ENCODE results near the gene SFTA2.

The SFTA2 gene

GRCh38 chr6:30944051-30944450 is 12.1 kb upstream of the SFTA2 start:
- Histone ChIP-seq H3K27me3 (ENCODE audit: control insufficient read depth, insufficient read depth, low read length, poor library complexity, severe bottlenecking) (no peaks in the 10 kb centered on the region), H3K9me3 (ENCODE audit: control insufficient read depth, low read length) (no peaks in the 10 kb centered on the region), H3K4me1 (ENCODE audit: control insufficient read depth, insufficient read depth, low read length) (peaks cover 9% of the 10 kb centered on the region), H3K27ac (ENCODE audit: insufficient read depth, low read depth, low read length, poor library complexity, severe bottlenecking) (no peak overlapping the region), H3K36me3 (ENCODE audit: control insufficient read depth, insufficient read depth, low read length) (no peaks in the 10 kb centered on the region), H3K4me3 (ENCODE audit: insufficient read depth, low read depth, low read length) (no peak overlapping the region)
- WGBS, 2 experiments, result 92 to 95% methylated on average over 4 of the region's 4 CpGs

GRCh38 chr6:30942338-30943060 is 10.5 kb upstream of the SFTA2 start:
- Histone ChIP-seq H3K27ac (ENCODE audit: insufficient read depth, low read depth, low read length, poor library complexity, severe bottlenecking) (no peak overlapping the region), H3K9me3 (ENCODE audit: control insufficient read depth, low read length) (no peaks in the 10 kb centered on the region), H3K27me3 (ENCODE audit: control insufficient read depth, insufficient read depth, low read length, poor library complexity, severe bottlenecking) (no peaks in the 10 kb centered on the region), H3K4me1 (ENCODE audit: control insufficient read depth, insufficient read depth, low read length) (peaks cover 21% of the 10 kb centered on the region), H3K36me3 (ENCODE audit: control insufficient read depth, insufficient read depth, low read length) (no peaks in the 10 kb centered on the region), H3K4me3 (ENCODE audit: insufficient read depth, low read depth, low read length) (no peak overlapping the region)
- WGBS, 2 experiments, result 25 to 30% methylated on average over 15 of the region's 15 CpGs

GRCh38 chr6:30940361-30940986 is 8.5 kb upstream of the SFTA2 start, which contains the start of gene MUCL3:
TSS of gene MUCL3 (plus strand) at chr6:30940973. CDS start at chr6:30941000, 27 bp downstream.
- peaks cover 27% of the 10 kb centered on the region for H3K4me1 ChIP-seq (ENCODE audit: control insufficient read depth, insufficient read depth, low read length)
- H3K9me3 ChIP-seq (ENCODE audit: control insufficient read depth, low read length), result no peaks in the 10 kb centered on the region
- H3K27ac ChIP-seq (ENCODE audit: insufficient read depth, low read depth, low read length, poor library complexity, severe bottlenecking), result no peak within 1 kb of the TSS
- WGBS, 2 experiments, result 88 to 89% methylated on average over 16 of the region's 16 CpGs
- no peaks in the 10 kb centered on the region for H3K36me3 ChIP-seq (ENCODE audit: control insufficient read depth, insufficient read depth, low read length)
- no peaks in the 10 kb centered on the region for H3K27me3 ChIP-seq (ENCODE audit: control insufficient read depth, insufficient read depth, low read length, poor library complexity, severe bottlenecking)
- H3K4me3 ChIP-seq (ENCODE audit: insufficient read depth, low read depth, low read length), result no peak within 1 kb of the TSS

- Histone ChIP-seq H3K36me3 (ENCODE audit: control insufficient read depth, insufficient read depth, low read length) (no peaks in the 10 kb centered on the region), H3K4me1 (ENCODE audit: control insufficient read depth, insufficient read depth, low read length) (peaks cover 27% of the 10 kb centered on the region), H3K27ac (ENCODE audit: insufficient read depth, low read depth, low read length, poor library complexity, severe bottlenecking) (no peak overlapping the region), H3K27me3 (ENCODE audit: control insufficient read depth, insufficient read depth, low read length, poor library complexity, severe bottlenecking) (no peaks in the 10 kb centered on the region), H3K4me3 (ENCODE audit: insufficient read depth, low read depth, low read length) (no peak overlapping the region), H3K9me3 (ENCODE audit: control insufficient read depth, low read length) (no peaks in the 10 kb centered on the region)
- WGBS, 2 experiments, result 87 to 90% methylated on average over 3 of the region's 3 CpGs
These were observed 7.5 kb upstream of the SFTA2 start for GRCh38 chr6:30939473-30939872.

- 90 to 93% methylated on average over 4 of the region's 4 CpGs for WGBS, 2 experiments
- no peaks in the 10 kb centered on the region for H3K27me3 ChIP-seq (ENCODE audit: control insufficient read depth, insufficient read depth, low read length, poor library complexity, severe bottlenecking)
- H3K4me1 ChIP-seq (ENCODE audit: control insufficient read depth, insufficient read depth, low read length), result peaks cover 27% of the 10 kb centered on the region
These were observed 6.8 kb upstream of the SFTA2 start for GRCh38 chr6:30938730-30939129.

GRCh38 chr6:30937265-30937664 is 5.3 kb upstream of the SFTA2 start:
- WGBS, 2 experiments, result 73 to 74% methylated on average over 5 of the region's 6 CpGs
- no peaks in the 10 kb centered on the region for H3K27me3 ChIP-seq (ENCODE audit: control insufficient read depth, insufficient read depth, low read length, poor library complexity, severe bottlenecking)
- no peak overlapping the region for H3K27ac ChIP-seq (ENCODE audit: insufficient read depth, low read depth, low read length, poor library complexity, severe bottlenecking)
- H3K36me3 ChIP-seq (ENCODE audit: control insufficient read depth, insufficient read depth, low read length), result no peaks in the 10 kb centered on the region
- no peaks in the 10 kb centered on the region for H3K9me3 ChIP-seq (ENCODE audit: control insufficient read depth, low read length)
- peaks cover 24% of the 10 kb centered on the region for H3K4me1 ChIP-seq (ENCODE audit: control insufficient read depth, insufficient read depth, low read length)
- no peak overlapping the region for H3K4me3 ChIP-seq (ENCODE audit: insufficient read depth, low read depth, low read length)

More at GRCh38 chr6:30938730-30939129, 6.8 kb upstream of the SFTA2 start:
- no peak overlapping the region for H3K27ac ChIP-seq (ENCODE audit: insufficient read depth, low read depth, low read length, poor library complexity, severe bottlenecking)
- no peak overlapping the region for H3K4me3 ChIP-seq (ENCODE audit: insufficient read depth, low read depth, low read length)
- H3K9me3 ChIP-seq (ENCODE audit: control insufficient read depth, low read length), result no peaks in the 10 kb centered on the region
- H3K36me3 ChIP-seq (ENCODE audit: control insufficient read depth, insufficient read depth, low read length), result no peaks in the 10 kb centered on the region

GRCh38 chr6:30935018-30935417 is 3.0 kb upstream of the SFTA2 start:
- 77 to 89% methylated on average over 3 of the region's 3 CpGs for WGBS, 2 experiments
- H3K9me3 ChIP-seq (ENCODE audit: control insufficient read depth, low read length), result no peaks in the 10 kb centered on the region
- no peaks in the 10 kb centered on the region for H3K36me3 ChIP-seq (ENCODE audit: control insufficient read depth, insufficient read depth, low read length)
- H3K27me3 ChIP-seq (ENCODE audit: control insufficient read depth, insufficient read depth, low read length, poor library complexity, severe bottlenecking), result no peaks in the 10 kb centered on the region
- no peak overlapping the region for H3K27ac ChIP-seq (ENCODE audit: insufficient read depth, low read depth, low read length, poor library complexity, severe bottlenecking)
- H3K4me1 ChIP-seq (ENCODE audit: control insufficient read depth, insufficient read depth, low read length), result peaks cover 19% of the 10 kb centered on the region
- H3K4me3 ChIP-seq (ENCODE audit: insufficient read depth, low read depth, low read length), result no peak overlapping the region

- 93 to 94% methylated on average over 6 of the region's 6 CpGs for WGBS, 2 experiments
- no peaks in the 10 kb centered on the region for H3K27me3 ChIP-seq (ENCODE audit: control insufficient read depth, insufficient read depth, low read length, poor library complexity, severe bottlenecking)
These were observed 845 bp upstream of the SFTA2 start for GRCh38 chr6:30932665-30933365.

GRCh38 chr6:30931272-30931671 is 698 bp downstream of the SFTA2 start:
- Histone ChIP-seq H3K9me3 (ENCODE audit: control insufficient read depth, low read length) (no peaks in the 10 kb centered on the region), H3K4me3 (ENCODE audit: insufficient read depth, low read depth, low read length) (no peak overlapping the region), H3K27ac (ENCODE audit: insufficient read depth, low read depth, low read length, poor library complexity, severe bottlenecking) (no peak overlapping the region), H3K27me3 (ENCODE audit: control insufficient read depth, insufficient read depth, low read length, poor library complexity, severe bottlenecking) (no peaks in the 10 kb centered on the region), H3K4me1 (ENCODE audit: control insufficient read depth, insufficient read depth, low read length) (peaks cover 2% of the 10 kb centered on the region), H3K36me3 (ENCODE audit: control insufficient read depth, insufficient read depth, low read length) (peaks cover 14% of the 10 kb centered on the region)
- WGBS, 2 experiments, result 69 to 71% methylated on average over 8 of the region's 8 CpGs

More at GRCh38 chr6:30932665-30933365, 845 bp upstream of the SFTA2 start:
- H3K27ac ChIP-seq (ENCODE audit: insufficient read depth, low read depth, low read length, poor library complexity, severe bottlenecking), result no peak overlapping the region
- peaks cover 2% of the 10 kb centered on the region for H3K36me3 ChIP-seq (ENCODE audit: control insufficient read depth, insufficient read depth, low read length)
- H3K4me3 ChIP-seq (ENCODE audit: insufficient read depth, low read depth, low read length), result no peak overlapping the region
- peaks cover 7% of the 10 kb centered on the region for H3K4me1 ChIP-seq (ENCODE audit: control insufficient read depth, insufficient read depth, low read length)
- H3K9me3 ChIP-seq (ENCODE audit: control insufficient read depth, low read length), result no peaks in the 10 kb centered on the region

GRCh38 chr6:30930506-30930905 is 1.5 kb downstream of the SFTA2 start:
- WGBS, 2 experiments, result 96 to 98% methylated on average over 4 of the region's 4 CpGs
- no peaks in the 10 kb centered on the region for H3K4me1 ChIP-seq (ENCODE audit: control insufficient read depth, insufficient read depth, low read length)
- H3K9me3 ChIP-seq (ENCODE audit: control insufficient read depth, low read length), result no peaks in the 10 kb centered on the region

More at GRCh38 chr6:30930506-30930905, 1.5 kb downstream of the SFTA2 start:
- no peaks in the 10 kb centered on the region for H3K27me3 ChIP-seq (ENCODE audit: control insufficient read depth, insufficient read depth, low read length, poor library complexity, severe bottlenecking)
- H3K36me3 ChIP-seq (ENCODE audit: control insufficient read depth, insufficient read depth, low read length), result peaks cover 17% of the 10 kb centered on the region
- no peak overlapping the region for H3K4me3 ChIP-seq (ENCODE audit: insufficient read depth, low read depth, low read length)
- H3K27ac ChIP-seq (ENCODE audit: insufficient read depth, low read depth, low read length, poor library complexity, severe bottlenecking), result no peak overlapping the region
